ENCODE measurements around the gene JMJD8. TPM values are rescaled to one million over a fixed set of nuclear protein-coding genes. Genes with fewer than 3 reads are reported as not detected.

The JMJD8 gene
- total and polyA plus RNA-seq, 11 donors = 36.2 to 103 (median 44.1) TPM

DNA sequence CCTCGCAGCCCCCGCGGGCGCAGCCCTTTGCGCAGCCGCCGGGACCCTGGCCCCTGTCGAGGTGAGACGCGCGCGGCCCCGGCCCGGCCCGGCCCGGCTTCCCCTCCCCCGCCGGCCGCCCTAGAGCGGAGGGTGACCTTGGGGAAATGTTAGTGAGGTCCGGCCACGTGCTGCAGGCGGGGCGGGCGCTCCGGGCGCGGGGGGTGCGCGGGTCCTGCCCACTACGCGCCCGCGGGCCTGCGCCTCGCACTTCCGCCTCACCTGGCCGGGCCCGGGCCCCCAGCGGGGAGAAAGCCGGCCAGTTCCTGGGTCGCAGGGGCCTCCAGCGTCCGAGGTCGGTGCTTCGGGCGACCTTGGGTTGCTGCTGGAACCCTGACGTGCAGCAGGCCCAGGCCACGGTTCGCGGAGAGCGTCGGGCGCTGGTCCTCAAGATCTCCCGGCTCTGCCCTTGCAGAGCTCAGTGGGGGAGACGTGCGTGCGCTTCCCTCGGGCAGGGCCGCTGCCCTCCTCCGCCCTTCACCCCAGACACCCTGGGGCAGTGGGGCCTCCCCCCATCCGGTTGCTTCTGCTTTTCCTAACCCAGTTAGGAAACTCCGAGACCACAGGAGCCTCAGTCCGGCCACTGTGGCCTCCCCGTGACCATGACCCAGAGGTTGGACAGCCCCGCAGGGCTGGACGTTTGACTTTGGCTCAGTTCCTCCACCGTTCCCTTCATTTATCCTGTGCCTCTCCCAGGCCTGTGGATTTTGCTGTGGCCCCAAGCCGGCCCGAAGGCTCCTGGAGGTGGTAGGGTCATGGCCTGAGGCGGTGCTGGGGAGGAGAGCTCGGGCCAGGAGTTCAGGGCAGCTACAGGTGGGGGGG is 41.7 kb downstream of the JMJD8 start:
- Histone ChIP-seq H3K4me1 (peaks cover 0 to 68% (median 32%) of the 10 kb centered on the region in 12 donors), H3K27ac (peak overlapping the region; percentile 84 to 99 (median 94)), H3K27me3 (no peaks in the 10 kb centered on the region), H3K36me3 (peaks cover 0 to 3% (median 0%) of the 10 kb centered on the region in 9 donors), H3K9me3 (no peaks in the 10 kb centered on the region), H3K4me3 (peak overlapping the region; percentile 59 to 94 (median 77))
- peak in 3 of 4 donors; percentile 31 to 54 (median 40) for ATAC-seq
- peak in 4 of 5 donors; percentile 75 to 81 (median 78) for DNase-seq
- intact Hi-C loops (cut with DNase I) = loop anchor here in 3 of 10 donors (2.0 to 10.0 kb wide), 2 partner anchors 54 to 58 kb away; no protein-coding TSS in a partner anchor
- TF ChIP-seq POLR2A (IDR thresholded peaks at IDR 0.05) = no peak
- TF ChIP-seq, protein P1, sequence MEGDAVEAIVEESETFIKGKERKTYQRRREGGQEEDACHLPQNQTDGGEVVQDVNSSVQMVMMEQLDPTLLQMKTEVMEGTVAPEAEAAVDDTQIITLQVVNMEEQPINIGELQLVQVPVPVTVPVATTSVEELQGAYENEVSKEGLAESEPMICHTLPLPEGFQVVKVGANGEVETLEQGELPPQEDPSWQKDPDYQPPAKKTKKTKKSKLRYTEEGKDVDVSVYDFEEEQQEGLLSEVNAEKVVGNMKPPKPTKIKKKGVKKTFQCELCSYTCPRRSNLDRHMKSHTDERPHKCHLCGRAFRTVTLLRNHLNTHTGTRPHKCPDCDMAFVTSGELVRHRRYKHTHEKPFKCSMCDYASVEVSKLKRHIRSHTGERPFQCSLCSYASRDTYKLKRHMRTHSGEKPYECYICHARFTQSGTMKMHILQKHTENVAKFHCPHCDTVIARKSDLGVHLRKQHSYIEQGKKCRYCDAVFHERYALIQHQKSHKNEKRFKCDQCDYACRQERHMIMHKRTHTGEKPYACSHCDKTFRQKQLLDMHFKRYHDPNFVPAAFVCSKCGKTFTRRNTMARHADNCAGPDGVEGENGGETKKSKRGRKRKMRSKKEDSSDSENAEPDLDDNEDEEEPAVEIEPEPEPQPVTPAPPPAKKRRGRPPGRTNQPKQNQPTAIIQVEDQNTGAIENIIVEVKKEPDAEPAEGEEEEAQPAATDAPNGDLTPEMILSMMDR (IDR thresholded peaks at IDR 0.05) = no peak
- WGBS, 4 donors = 4 to 23% (median 7%) methylated on average over 16 to 72 of the region's 72 CpGs

DNA sequence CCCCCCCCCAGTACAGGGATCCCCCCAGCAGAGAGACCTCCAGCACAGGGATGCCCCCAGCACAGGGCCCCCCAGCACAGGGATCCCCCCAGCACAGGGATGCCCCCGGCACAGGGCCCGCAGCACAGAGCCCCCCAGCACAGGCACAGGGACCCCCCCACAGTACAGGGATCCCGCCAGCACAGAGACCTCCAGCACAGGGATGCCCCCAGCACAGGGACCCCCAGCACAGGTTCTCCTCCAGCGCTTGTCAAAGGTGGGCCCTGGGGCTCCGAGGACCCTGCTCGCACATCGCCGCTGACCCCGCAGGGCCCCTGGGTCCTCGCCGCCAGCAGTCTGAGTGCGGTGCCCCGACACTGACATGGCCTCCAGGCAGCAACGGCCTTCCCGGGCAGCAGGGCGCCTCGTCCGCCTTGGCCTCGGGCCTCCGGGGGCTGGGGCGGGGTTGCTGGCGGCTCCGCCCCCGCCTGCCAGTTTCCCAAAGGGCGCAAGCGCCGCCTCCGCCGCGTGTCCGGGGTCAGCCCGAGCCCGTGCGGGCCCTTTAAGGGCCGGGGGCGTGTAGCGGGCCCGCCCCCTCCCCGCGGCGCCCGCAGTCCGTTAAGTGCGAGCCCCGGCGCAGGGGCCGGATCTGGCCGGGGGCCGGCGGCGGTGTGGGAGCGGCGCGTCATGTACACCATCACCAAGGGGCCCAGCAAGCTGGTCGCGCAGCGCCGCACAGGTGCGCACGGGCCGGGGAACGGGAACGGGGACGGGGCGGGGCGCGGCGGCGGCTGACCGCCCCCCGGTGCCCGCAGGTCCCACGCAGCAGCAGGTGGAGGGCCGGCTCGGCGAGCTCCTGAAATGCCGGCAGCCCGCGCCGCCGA is 42.6 kb downstream of the JMJD8 start, which contains the start of gene MCRIP2:
MCRIP2 (plus strand) TSS at position 503 of the 863 bp plus-strand sequence; CDS start at position 667, 164 bp downstream.
- DNase-seq (peak; percentile 89 to 96 (median 93)), ATAC-seq (peak; percentile 29 to 71 (median 68))
- peak within 1 kb of the TSS; percentile 59 to 94 (median 77) for H3K4me3 ChIP-seq
- intact Hi-C loops (cut with DNase I) = loop anchor here in 3 of 10 donors (2.0 to 10.0 kb wide), 2 partner anchors 53 to 57 kb away; no protein-coding TSS in a partner anchor
- peak; percentile 65 to 90 for TF ChIP-seq POLR2A (IDR thresholded peaks at IDR 0.05)
- TF ChIP-seq, protein P1 (IDR thresholded peaks at IDR 0.05) = no peak
- peaks cover 0 to 63% (median 27%) of the 10 kb centered on the region in 12 donors for H3K4me1 ChIP-seq
- H3K27me3 ChIP-seq = no peaks in the 10 kb centered on the region
- peak within 1 kb of the TSS; percentile 84 to 99 (median 94) for H3K27ac ChIP-seq
- H3K9me3 ChIP-seq = no peaks in the 10 kb centered on the region
- WGBS, 4 donors = 1 to 40% (median 2%) methylated on average over 1 to 81 of the region's 81 CpGs
- H3K36me3 ChIP-seq = peaks cover 0 to 3% (median 0%) of the 10 kb centered on the region in 9 donors

DNA sequence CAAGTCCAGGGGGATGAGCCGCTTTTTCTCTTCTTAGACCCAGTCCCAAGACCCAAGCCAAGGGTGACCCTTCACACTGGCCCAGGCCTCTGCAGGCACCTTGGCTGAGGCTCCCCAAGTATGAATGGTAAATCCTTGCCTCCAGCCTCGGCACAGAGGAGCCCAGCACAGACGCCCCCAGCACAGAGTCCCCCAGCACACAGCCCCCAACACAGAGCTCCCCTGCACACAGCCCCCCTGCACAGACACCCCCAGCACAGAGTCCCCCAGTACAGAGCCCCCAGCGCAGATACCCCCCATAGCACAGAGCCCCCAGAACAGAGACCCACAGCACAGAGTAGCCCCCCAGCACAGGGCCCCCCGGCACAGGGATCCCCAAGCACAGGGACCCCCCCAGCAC is 43.5 kb downstream of the JMJD8 start:
- peak overlapping the region in 6 of 12 donors; percentile 62 to 89 (median 76) for H3K4me3 ChIP-seq
- 67 to 89% (median 84%) methylated on average over 3 to 5 of the region's 5 CpGs for WGBS, 4 donors

More for the DNA sequence above, 43.5 kb downstream of the JMJD8 start:
- H3K36me3 ChIP-seq = peaks cover 0 to 3% (median 0%) of the 10 kb centered on the region in 9 donors
- DNase-seq = no peak
- H3K9me3 ChIP-seq = no peaks in the 10 kb centered on the region
- peaks cover 0 to 57% (median 24%) of the 10 kb centered on the region in 12 donors for H3K4me1 ChIP-seq
- no peak for ATAC-seq
- H3K27me3 ChIP-seq = no peaks in the 10 kb centered on the region
- TF ChIP-seq POLR2A (IDR thresholded peaks at IDR 0.05) = no peak
- TF ChIP-seq, protein P1 (IDR thresholded peaks at IDR 0.05) = no peak
- intact Hi-C loops (cut with DNase I) = loop anchor here in 2 of 10 donors (10.0 kb wide), 1 partner anchor 56 kb away; no protein-coding TSS in a partner anchor
- peak overlapping the region in 4 of 12 donors; percentile 17 to 92 (median 70) for H3K27ac ChIP-seq
